Activated CD4-positive, alpha-beta T cell treated with anti-CD3 and anti-CD28 coated beads for 36 hours (primary cell): ENCODE results near the gene OR52A1. TPM values are rescaled to one million over a fixed set of nuclear protein-coding genes. Genes with fewer than 3 reads are reported as not detected.
A peak's percentile ranks its signal among the peaks of the same experiment; 100 is the strongest.

Experiments used
- ATAC-seq: fragments of 200-7000 bp; cut with Tn5 transposase; one replicate; pipeline ENCODE4 v1.10.0; 2021; ENCODE audit warnings: mild to moderate bottlenecking, moderate library complexity
- CTCF ChIA-PET: fragments of 350-600 bp; sonication (Branson Sonifier 250); formaldehyde crosslinking; loops from one replicate; lab custom pipeline; 2021; ENCODE audit warnings: antibody characterized with exemption; lab: Charles Lee
- POLR2A ChIA-PET: fragments of 350-600 bp; sonication (Branson Sonifier 250); formaldehyde crosslinking; loops from one replicate; lab custom pipeline; 2021; ENCODE audit warnings: antibody characterized with exemption, inconsistent platforms; lab: Charles Lee
- DNase-seq: peaks from one replicate; pipeline ENCODE4 v3.0.0-alpha.2; 2020
- H3K27ac Mint-ChIP-seq: one replicate; pipeline ENCODE4 v1.8.0; 2021; ENCODE audit warnings: mixed read lengths
- H3K27me3 Mint-ChIP-seq: one replicate; pipeline ENCODE4 v1.8.0; 2021; ENCODE audit warnings: mixed read lengths
- H3K36me3 Mint-ChIP-seq: one replicate; pipeline ENCODE4 v1.8.0; 2021; ENCODE audit warnings: low read depth, mixed read lengths
- H3K4me1 Mint-ChIP-seq: one replicate; pipeline ENCODE4 v1.8.0; 2021; ENCODE audit warnings: mixed read lengths
- H3K4me3 Mint-ChIP-seq: one replicate; pipeline ENCODE4 v1.8.0; 2021; ENCODE audit warnings: mild to moderate bottlenecking, moderate library complexity, mixed read lengths
- H3K9me3 Mint-ChIP-seq: one replicate; pipeline ENCODE4 v1.8.0; 2021; ENCODE audit warnings: low read depth, mixed read lengths
- intact Hi-C, 2 experiments: fragments of 100-400 bp; cut with DNase I in 1 of 2; cut with micrococcal nuclease in 1 of 2; formaldehyde crosslinking; loops; one replicate each; pipeline versions ENCODE4 v1.14.2 to v1.15.1; 2022 to 2024; cut with DNase I, micrococcal nuclease
- total RNA-seq, 2 experiments: library from RNA; stranded (reverse); gene quantifications; one replicate each; pipeline ENCODE4 v1.2.3, GENCODE V29; 2021

Gene OR52A1
- total RNA-seq, 2 experiments from 2014 or later: not detected

DNA sequence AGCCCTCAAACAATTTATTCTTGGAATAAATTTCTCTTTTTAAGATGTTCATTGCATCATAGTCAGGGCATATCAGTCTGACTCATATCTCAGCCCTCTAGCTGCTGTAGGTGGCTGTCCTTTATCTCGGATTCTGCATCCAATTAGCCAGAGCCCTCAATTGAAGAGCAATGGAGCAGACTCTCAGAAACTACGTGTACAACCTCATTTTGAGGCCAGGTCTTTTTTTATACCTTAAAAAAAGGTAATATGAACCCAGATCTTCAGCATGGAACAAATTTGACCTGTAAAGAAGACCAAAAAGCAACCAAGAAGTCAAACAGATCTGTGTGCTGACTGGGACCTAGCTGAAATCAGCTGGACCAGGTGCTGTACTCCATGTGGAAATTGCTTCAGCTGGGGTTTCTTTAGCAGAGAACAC, 25.1 kb downstream of the OR52A1 start:
- H3K9me3 Mint-ChIP-seq: no peaks in the 10 kb centered on the region
- ChIA-PET CTCF (no interaction called here), POLR2A (no interaction called here)
- ATAC-seq (no peak), DNase-seq (no peak)
- H3K27me3 Mint-ChIP-seq: peaks cover 11% of the 10 kb centered on the region
- no peak overlapping the region for H3K27ac Mint-ChIP-seq
- H3K4me1 Mint-ChIP-seq: no peaks in the 10 kb centered on the region
- H3K4me3 Mint-ChIP-seq: no peak overlapping the region
- intact Hi-C loops: loop anchor here in 1 of 2 experiments (10.0 kb wide), 2 partner anchors 425 to 1225 kb away; no protein-coding TSS in a partner anchor
- no peaks in the 10 kb centered on the region for H3K36me3 Mint-ChIP-seq

DNA sequence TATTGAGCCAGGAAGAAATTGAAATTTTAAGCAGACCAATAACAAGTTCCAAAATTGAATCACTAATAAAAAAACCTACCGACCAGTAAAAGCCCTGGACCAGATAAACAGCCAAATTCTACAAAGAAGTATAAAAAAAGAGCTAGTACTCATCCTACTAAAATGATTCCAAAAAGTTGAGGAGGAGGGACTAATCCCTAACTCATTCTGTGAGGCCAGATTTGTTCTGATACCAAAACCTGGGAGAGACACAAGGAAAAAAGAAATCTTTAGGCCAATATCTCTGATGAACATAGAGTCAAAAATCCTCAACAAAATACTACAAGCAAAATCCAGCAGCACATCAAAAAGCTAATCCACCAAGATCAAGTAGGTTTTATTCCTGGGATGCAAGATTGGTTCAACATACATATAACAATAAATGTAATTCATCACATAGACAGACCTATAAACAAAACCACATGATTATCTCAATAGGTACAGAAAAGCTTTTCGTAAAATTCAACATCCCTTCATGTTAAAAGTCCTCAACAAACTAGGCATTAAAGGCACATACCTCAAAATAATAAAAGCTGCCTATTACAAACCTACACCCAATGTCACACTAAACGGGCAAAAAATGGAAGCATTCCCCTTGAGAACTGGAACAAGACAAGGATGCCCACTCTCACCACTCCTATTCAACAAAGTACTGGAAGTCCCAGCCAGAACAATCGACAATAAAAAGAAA, 29.5 kb downstream of the OR52A1 start:
- H3K4me1 Mint-ChIP-seq: no peaks in the 10 kb centered on the region
- no peak overlapping the region for H3K27ac Mint-ChIP-seq
- H3K9me3 Mint-ChIP-seq: no peaks in the 10 kb centered on the region
- no peak for DNase-seq
- POLR2A ChIA-PET: no interaction called here
- H3K36me3 Mint-ChIP-seq: no peaks in the 10 kb centered on the region
- CTCF ChIA-PET: interaction anchor here (0.6 to 2.3 kb wide), 13 partner anchors 9 to 1105 kb away, joined by 3 to 7 read pairs (median 3); partner anchors contain the start of gene OR52A5
- no peak for ATAC-seq
- intact Hi-C loops: loop anchor here (1.0 to 10.0 kb wide), 6 partner anchors 166 to 1230 kb away; partner anchors contain the start of gene OR52N2 (in 2 of the 2)
- no peak overlapping the region for H3K4me3 Mint-ChIP-seq
- H3K27me3 Mint-ChIP-seq: peaks cover 18% of the 10 kb centered on the region

DNA sequence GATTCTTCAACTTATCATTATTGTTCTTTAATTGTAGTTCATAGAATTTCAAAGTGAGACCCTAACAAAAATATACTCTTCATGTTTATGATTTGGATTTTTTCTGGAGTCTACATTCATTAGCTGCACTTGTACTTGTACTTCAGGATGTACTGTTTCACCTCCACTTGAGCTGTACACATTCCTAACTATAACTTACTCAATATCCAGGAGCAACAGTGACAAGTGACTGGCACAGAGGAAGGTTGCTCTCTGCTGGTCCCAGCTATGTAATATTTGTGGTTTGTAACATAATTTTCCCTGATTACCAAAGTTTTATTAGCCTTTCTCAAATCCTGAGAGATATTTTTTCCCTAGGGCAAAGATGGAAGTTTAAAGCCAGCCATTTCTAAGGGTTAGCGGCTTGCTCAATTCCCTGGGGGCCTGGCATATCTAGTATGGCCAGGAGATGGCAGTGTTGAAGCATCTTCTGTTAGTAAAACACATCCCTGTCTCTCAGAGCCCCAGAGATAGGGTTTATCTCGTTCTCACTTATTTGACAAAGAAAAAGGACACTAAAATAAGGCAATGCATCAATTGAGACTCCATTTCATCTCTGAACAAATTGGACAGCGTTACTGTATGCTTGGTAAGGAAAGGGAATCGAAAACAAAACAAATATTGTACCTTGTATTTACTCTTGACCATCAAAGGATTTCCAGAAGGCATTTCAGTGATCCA, 30.6 kb downstream of the OR52A1 start:
- Mint-ChIP-seq H3K9me3 (no peaks in the 10 kb centered on the region), H3K4me1 (no peaks in the 10 kb centered on the region), H3K4me3 (no peak overlapping the region), H3K27ac (no peak overlapping the region), H3K27me3 (peaks cover 17% of the 10 kb centered on the region), H3K36me3 (no peaks in the 10 kb centered on the region)
- DNase-seq (peak; percentile 69), ATAC-seq (peak; percentile 60)
- POLR2A ChIA-PET: no interaction called here
- intact Hi-C loops: loop anchor here (1.0 to 10.0 kb wide), 6 partner anchors 167 to 1231 kb away; partner anchors contain the start of gene OR52N2 (in 2 of the 2)
- CTCF ChIA-PET: interaction anchor here (0.9 to 2.3 kb wide), 2 partner anchors 24 to 258 kb away, joined by 3 to 7 read pairs; no protein-coding TSS in a partner anchor

DNA sequence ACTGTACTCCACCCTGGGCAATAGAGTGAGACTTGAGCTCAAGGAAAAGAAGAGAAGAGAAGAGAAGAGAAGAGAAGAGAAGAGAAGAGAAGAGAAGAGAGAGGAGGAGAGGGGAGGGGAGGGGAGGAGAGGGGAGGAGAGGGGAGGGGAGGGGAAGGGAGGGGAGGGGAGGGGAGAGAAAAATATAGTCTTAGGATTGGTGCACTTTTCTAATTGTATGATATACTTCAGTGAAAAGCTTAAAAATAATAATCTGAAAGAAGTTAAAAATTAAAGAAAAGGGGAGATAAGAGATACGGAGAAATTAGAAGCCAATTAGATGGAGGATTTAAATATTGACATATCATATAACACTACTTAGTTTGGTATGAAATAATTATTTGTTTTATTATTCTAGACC, 35.7 kb downstream of the OR52A1 start:
- CTCF ChIA-PET: interaction anchor here (0.6 kb wide), 1 partner anchor 74 kb away, joined by 3 read pairs; no protein-coding TSS in a partner anchor

DNA sequence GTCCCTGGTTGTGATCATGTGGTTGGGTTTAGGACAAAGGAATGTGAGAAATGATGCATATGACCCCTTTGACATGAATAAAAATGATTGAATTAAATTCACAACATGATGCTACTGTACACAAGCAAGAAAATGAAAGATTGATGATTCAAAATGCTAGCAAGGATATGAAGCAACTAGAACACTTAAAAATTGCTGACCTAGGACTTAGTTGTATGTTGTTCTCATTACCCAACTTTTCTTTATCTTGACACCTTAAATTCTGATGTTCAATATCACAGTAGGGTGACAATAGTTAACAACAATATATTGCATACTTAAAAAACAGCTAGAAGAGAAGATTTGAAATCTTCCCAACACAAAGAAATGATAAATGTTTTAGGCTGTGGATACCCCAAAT, 37.0 kb downstream of the OR52A1 start:
- CTCF ChIA-PET: interaction anchor here (0.6 to 1.0 kb wide), 2 partner anchors 361 to 496 kb away, joined by 3 to 4 read pairs; no protein-coding TSS in a partner anchor
- H3K36me3 Mint-ChIP-seq: no peaks in the 10 kb centered on the region
- H3K4me1 Mint-ChIP-seq: no peaks in the 10 kb centered on the region
- ATAC-seq: no peak
- H3K27me3 Mint-ChIP-seq: peaks cover 22% of the 10 kb centered on the region
- no peak overlapping the region for H3K27ac Mint-ChIP-seq
- H3K9me3 Mint-ChIP-seq: no peaks in the 10 kb centered on the region
- H3K4me3 Mint-ChIP-seq: no peak overlapping the region
- POLR2A ChIA-PET: no interaction called here
- intact Hi-C loops: no loop called here
- no peak for DNase-seq

More for the DNA sequence above, 35.7 kb downstream of the OR52A1 start:
- POLR2A ChIA-PET: no interaction called here
- ATAC-seq: no peak
- Mint-ChIP-seq H3K36me3 (no peaks in the 10 kb centered on the region), H3K9me3 (no peaks in the 10 kb centered on the region), H3K4me3 (no peak overlapping the region), H3K4me1 (no peaks in the 10 kb centered on the region), H3K27ac (no peak overlapping the region), H3K27me3 (peaks cover 31% of the 10 kb centered on the region)
- DNase-seq: no peak
- intact Hi-C loops: no loop called here

DNA sequence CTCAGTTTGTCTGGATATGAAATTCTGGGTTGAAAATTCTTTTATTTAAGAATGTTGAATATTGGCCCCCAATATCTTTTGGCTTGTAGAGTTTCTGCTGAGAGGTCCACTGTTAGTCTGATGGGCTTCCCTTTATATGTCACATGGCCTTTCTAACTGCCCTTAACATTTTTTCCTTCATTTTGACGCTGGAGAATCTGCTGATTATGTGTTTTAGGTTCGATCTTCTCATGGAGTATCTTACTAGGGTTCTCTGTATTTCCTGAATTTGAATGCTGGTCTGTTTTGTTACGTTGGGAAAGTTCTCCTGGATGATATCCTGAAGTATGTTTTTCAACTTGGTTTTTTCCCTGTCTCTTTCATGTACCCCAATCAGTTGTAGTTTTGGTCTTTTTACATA, 39.2 kb downstream of the OR52A1 start:
- Mint-ChIP-seq H3K36me3 (no peaks in the 10 kb centered on the region), H3K27me3 (peaks cover 22% of the 10 kb centered on the region), H3K4me3 (no peak overlapping the region), H3K9me3 (no peaks in the 10 kb centered on the region), H3K4me1 (no peaks in the 10 kb centered on the region), H3K27ac (no peak overlapping the region)
- ChIA-PET CTCF (interaction anchor here (1.1 to 1.5 kb wide), 2 partner anchors 10 to 484 kb away, joined by 3 read pairs; no protein-coding TSS in a partner anchor), POLR2A (no interaction called here)
- DNase-seq (no peak), ATAC-seq (no peak)
- intact Hi-C loops: no loop called here

DNA sequence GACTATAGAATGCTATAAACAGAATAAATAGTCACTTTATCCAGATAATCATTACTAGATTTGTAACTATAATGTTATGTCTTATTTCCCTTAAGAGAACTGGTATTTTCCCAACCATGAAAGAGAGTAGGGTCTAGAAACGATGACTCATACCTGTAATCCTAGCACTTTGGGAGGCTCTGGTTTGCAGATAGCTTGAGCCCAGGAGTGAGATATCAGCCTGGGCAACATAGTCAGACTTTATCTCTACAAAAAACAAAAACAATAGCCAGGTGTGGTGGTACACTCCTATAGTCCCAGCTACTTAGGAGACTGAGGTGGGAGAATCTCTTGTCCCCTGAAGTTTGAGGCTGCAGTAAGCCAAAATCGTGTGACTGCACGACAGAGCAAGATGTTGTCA, 47.3 kb downstream of the OR52A1 start:
- intact Hi-C loops: no loop called here
- peaks cover 3% of the 10 kb centered on the region for H3K27me3 Mint-ChIP-seq
- CTCF ChIA-PET: no interaction called here
- H3K4me1 Mint-ChIP-seq: no peaks in the 10 kb centered on the region
- no peak overlapping the region for H3K4me3 Mint-ChIP-seq
- POLR2A ChIA-PET: no interaction called here
- ATAC-seq: no peak
- DNase-seq: no peak
- H3K9me3 Mint-ChIP-seq: no peaks in the 10 kb centered on the region
- H3K36me3 Mint-ChIP-seq: no peaks in the 10 kb centered on the region
- H3K27ac Mint-ChIP-seq: no peak overlapping the region

DNA sequence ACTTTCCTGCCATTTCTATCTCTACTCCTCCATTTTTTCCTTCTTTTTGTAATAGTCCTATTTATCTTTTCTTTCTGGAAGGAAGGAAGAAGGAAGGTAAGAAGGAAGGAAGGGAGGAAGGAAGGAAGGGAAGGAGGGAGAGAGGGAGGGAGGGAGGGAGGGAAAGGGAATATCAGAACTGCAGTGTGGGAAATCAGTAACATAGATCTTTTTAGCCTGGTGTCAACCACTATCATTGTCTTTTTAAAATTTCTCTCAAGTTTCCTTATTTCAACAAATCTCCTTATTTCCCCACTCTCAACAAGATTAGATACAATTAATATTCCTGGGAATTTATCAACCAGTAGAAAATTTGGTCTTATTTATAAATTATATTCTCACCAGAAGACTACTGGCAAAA, 51.5 kb downstream of the OR52A1 start:
- Mint-ChIP-seq H3K4me1 (no peaks in the 10 kb centered on the region), H3K36me3 (no peaks in the 10 kb centered on the region), H3K9me3 (no peaks in the 10 kb centered on the region), H3K27me3 (peaks cover 6% of the 10 kb centered on the region), H3K27ac (no peak overlapping the region), H3K4me3 (no peak overlapping the region)
- CTCF ChIA-PET: interaction anchor here (1.2 kb wide), 1 partner anchor 22 kb away, joined by 3 read pairs; no protein-coding TSS in a partner anchor
- no peak for DNase-seq
- no peak for ATAC-seq
- intact Hi-C loops: no loop called here
- POLR2A ChIA-PET: no interaction called here

DNA sequence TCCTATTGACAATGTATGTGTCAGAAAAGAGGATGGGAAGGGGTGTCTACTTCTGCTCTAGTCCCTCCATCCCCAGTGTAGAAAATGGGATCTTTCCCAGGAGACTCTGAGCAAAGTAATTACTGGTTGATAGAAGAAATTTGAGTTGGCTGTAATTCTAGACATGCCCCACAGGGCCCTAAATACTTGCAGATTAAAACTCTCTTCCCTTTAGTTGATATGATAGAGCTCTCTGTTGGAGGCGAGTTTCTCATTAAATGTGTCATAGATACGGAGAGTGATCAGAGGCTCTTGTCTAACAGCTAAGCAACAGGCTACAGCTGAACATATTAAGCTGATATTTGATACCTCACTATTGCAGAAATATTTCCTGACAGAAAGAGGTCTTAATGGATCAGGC, 52.3 kb downstream of the OR52A1 start:
- POLR2A ChIA-PET: no interaction called here
- ATAC-seq: no peak
- H3K27me3 Mint-ChIP-seq: peaks cover 4% of the 10 kb centered on the region
- no peaks in the 10 kb centered on the region for H3K36me3 Mint-ChIP-seq
- no peak overlapping the region for H3K27ac Mint-ChIP-seq
- intact Hi-C loops: no loop called here
- no peaks in the 10 kb centered on the region for H3K4me1 Mint-ChIP-seq
- DNase-seq: no peak
- CTCF ChIA-PET: no interaction called here
- no peak overlapping the region for H3K4me3 Mint-ChIP-seq
- H3K9me3 Mint-ChIP-seq: no peaks in the 10 kb centered on the region

DNA sequence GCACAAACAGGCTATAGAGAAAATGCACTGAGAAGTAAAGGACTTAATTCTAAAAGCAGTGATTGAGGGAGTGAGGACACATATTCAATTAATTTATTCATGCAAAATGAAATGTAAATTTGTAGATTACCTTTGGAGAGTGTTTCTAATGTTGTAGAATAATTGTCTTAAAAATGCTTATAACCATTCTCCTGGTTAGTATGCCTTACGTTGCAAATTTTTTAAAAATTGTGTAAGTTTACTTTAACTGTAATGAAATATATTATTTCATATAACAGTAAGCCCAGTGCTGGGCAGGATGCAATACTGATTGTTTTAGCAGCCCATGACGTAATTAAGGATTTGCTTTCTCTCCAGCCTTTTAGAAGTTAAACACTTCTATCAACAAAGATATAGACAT, 58.5 kb downstream of the OR52A1 start:
- DNase-seq: no peak
- no peaks in the 10 kb centered on the region for H3K9me3 Mint-ChIP-seq
- intact Hi-C loops: no loop called here
- H3K27me3 Mint-ChIP-seq: peaks cover 7% of the 10 kb centered on the region
- ChIA-PET POLR2A (no interaction called here), CTCF (no interaction called here)
- ATAC-seq: no peak
- H3K36me3 Mint-ChIP-seq: no peaks in the 10 kb centered on the region
- no peaks in the 10 kb centered on the region for H3K4me1 Mint-ChIP-seq
- H3K27ac Mint-ChIP-seq: no peak overlapping the region
- H3K4me3 Mint-ChIP-seq: no peak overlapping the region
